DOHH2 (cell line): ENCODE measurements around the gene FOS.

Experiments
- H3F3A ChIP-seq: fragments of 200-600 bp; sonication (generic), shearing (Covaris generic); 2 replicates; pipeline ENCODE4 v1.6.0; 2016; ENCODE audit warnings: antibody characterized with exemption, mild to moderate bottlenecking; ENCODE audit not compliant: control insufficient read depth, insufficient read depth
- H3K27ac ChIP-seq: fragments of 200-600 bp; sonication (generic); 2 replicates; pipeline ENCODE4 v1.5.1; 2014; ENCODE audit warnings: low read depth, mild to moderate bottlenecking, low read length, moderate library complexity
- H3K27me3 ChIP-seq: fragments of 200-600 bp; sonication (generic); 2 replicates; pipeline ENCODE4 v1.6.1; 2014; ENCODE audit warnings: mild to moderate bottlenecking, low read length, mixed read lengths; ENCODE audit not compliant: control insufficient read depth
- H3K36me3 ChIP-seq: fragments of 200-600 bp; sonication (generic); 2 replicates; pipeline ENCODE4 v1.6.1; 2014; ENCODE audit warnings: mild to moderate bottlenecking, low read length, moderate library complexity, mixed read lengths; ENCODE audit not compliant: control insufficient read depth
- H3K4me1 ChIP-seq: fragments of 200-600 bp; sonication (generic); 2 replicates; pipeline ENCODE4 v1.6.1; 2014; ENCODE audit warnings: mild to moderate bottlenecking, low read length, mixed read lengths; ENCODE audit not compliant: control insufficient read depth
- H3K4me2 ChIP-seq: fragments of 200-600 bp; sonication (generic); 2 replicates; pipeline ENCODE4 v1.6.0; 2014; ENCODE audit warnings: mild to moderate bottlenecking, low read length, moderate library complexity
- H3K4me3 ChIP-seq: fragments of 200-600 bp; sonication (generic); 2 replicates; pipeline ENCODE4 v1.5.1; 2014; ENCODE audit warnings: mild to moderate bottlenecking, low read length, mixed read lengths
- H3K79me2 ChIP-seq: fragments of 200-600 bp; sonication (generic); 2 replicates; pipeline ENCODE4 v1.6.1; 2014; ENCODE audit warnings: mild to moderate bottlenecking, low read length, mixed read lengths; ENCODE audit not compliant: control insufficient read depth
- H3K9me2 ChIP-seq: fragments of 200-600 bp; sonication (generic); replicated peaks from 2 replicates; pipeline ENCODE4 v1.6.1; 2014; ENCODE audit warnings: mild to moderate bottlenecking, low read length, mixed read lengths; ENCODE audit not compliant: control insufficient read depth
- H3K9me3 ChIP-seq: fragments of 200-600 bp; sonication (generic); 2 replicates; pipeline ENCODE4 v1.6.1; 2014; ENCODE audit warnings: antibody characterized with exemption, low read length, mixed read lengths; ENCODE audit not compliant: control insufficient read depth, insufficient read depth
- H4K20me1 ChIP-seq: fragments of 200-600 bp; sonication (generic); 2 replicates; pipeline ENCODE4 v1.6.0; 2014; ENCODE audit warnings: low read depth, mild to moderate bottlenecking, antibody characterized with exemption, low read length, moderate library complexity; ENCODE audit not compliant: control insufficient read depth, insufficient read depth
- CTCF ChIP-seq: fragments of 200-600 bp; sonication (generic); IDR thresholded peaks from one replicate; pipeline ENCODE4 v1.5.1; 2014; ENCODE audit warnings: antibody characterized with exemption, mild to moderate bottlenecking, low read depth, low read length; ENCODE audit not compliant: poor library complexity, severe bottlenecking
- EZH2phosphoT487 ChIP-seq: fragments of 200-600 bp; sonication (generic); IDR thresholded peaks from 2 replicates; pipeline ENCODE4 v1.6.1; 2017; ENCODE audit warnings: borderline replicate concordance, mild to moderate bottlenecking, antibody characterized with exemption, low read length, moderate library complexity, mixed read lengths

Gene FOS

GRCh38 chr14:75262641-75263040 lies 16.0 kb upstream of the FOS start:
- no peaks in the 10 kb centered on the region for H3K9me2 ChIP-seq
- H3K9me3 ChIP-seq: no peaks in the 10 kb centered on the region
- H3K79me2 ChIP-seq: no peaks in the 10 kb centered on the region
- no peak overlapping the region for H3K4me3 ChIP-seq
- no peaks in the 10 kb centered on the region for H4K20me1 ChIP-seq
- H3K4me2 ChIP-seq: no peak overlapping the region
- TF ChIP-seq EZH2phosphoT487 (no peak), CTCF (no peak)
- peaks cover 21% of the 10 kb centered on the region for H3K4me1 ChIP-seq
- H3K27me3 ChIP-seq: peaks cover 17% of the 10 kb centered on the region
- no peaks in the 10 kb centered on the region for H3K36me3 ChIP-seq
- no peak overlapping the region for H3K27ac ChIP-seq
- no peaks in the 10 kb centered on the region for H3F3A ChIP-seq

GRCh38 chr14:75264036-75264435 lies 14.6 kb upstream of the FOS start:
- Histone ChIP-seq H3K27me3 (peaks cover 25% of the 10 kb centered on the region), H3K4me1 (peaks cover 10% of the 10 kb centered on the region), H3K4me2 (no peak overlapping the region), H3F3A (no peaks in the 10 kb centered on the region), H3K27ac (no peak overlapping the region), H3K36me3 (no peaks in the 10 kb centered on the region), H3K9me3 (no peaks in the 10 kb centered on the region), H3K9me2 (no peaks in the 10 kb centered on the region), H3K79me2 (no peaks in the 10 kb centered on the region), H3K4me3 (no peak overlapping the region), H4K20me1 (no peaks in the 10 kb centered on the region)
- no peak for TF ChIP-seq CTCF
- no peak for TF ChIP-seq EZH2phosphoT487

GRCh38 chr14:75267141-75267721 lies 11.4 kb upstream of the FOS start:
- H3K4me1 ChIP-seq: no peaks in the 10 kb centered on the region
- no peaks in the 10 kb centered on the region for H3K9me3 ChIP-seq
- H3F3A ChIP-seq: no peaks in the 10 kb centered on the region
- no peaks in the 10 kb centered on the region for H3K9me2 ChIP-seq
- H3K79me2 ChIP-seq: no peaks in the 10 kb centered on the region
- TF ChIP-seq EZH2phosphoT487 (no peak), CTCF (no peak)
- no peaks in the 10 kb centered on the region for H3K36me3 ChIP-seq
- H3K27me3 ChIP-seq: peaks cover 28% of the 10 kb centered on the region
- H3K4me2 ChIP-seq: no peak overlapping the region
- no peak overlapping the region for H3K27ac ChIP-seq
- no peak overlapping the region for H3K4me3 ChIP-seq
- no peaks in the 10 kb centered on the region for H4K20me1 ChIP-seq
